A549 (cell line): Measurements from ENCODE around the gene MMP24. TPM values are rescaled to one million over a fixed set of nuclear protein-coding genes. Genes with fewer than 3 reads are reported as not detected.

ENCODE experiments used
- ATAC-seq, 2 experiments: fragments of 200-7000 bp in 1 of 2; fragments of >200 bp in 1 of 2; cut with Nextera tagmentation in 1 of 2; cut with Tn5 transposase in 1 of 2; 3 replicates each; pipeline versions ENCODE4 v1.8.0 to v1.9.1; 2018 to 2020; ENCODE audit warnings: mild to moderate bottlenecking in 1 of 2, moderate library complexity in 1 of 2
- CTCF ChIA-PET: fragments of 300-600 bp; sonication (Branson Sonifier 250); formaldehyde crosslinking; extraction: SDS; loops from one replicate; lab custom pipeline; 2021; ENCODE audit warnings: antibody characterized with exemption, inconsistent platforms; lab: Yijun Ruan, JAX
- POLR2A ChIA-PET: fragments of 350-600 bp; formaldehyde crosslinking; extraction: SDS; loops from one replicate; lab custom pipeline; 2021; ENCODE audit warnings: antibody characterized with exemption, inconsistent platforms; lab: Yijun Ruan, JAX
- DNase-seq, 2 experiments: peaks; one replicate each; pipeline versions ENCODE4 v3.0.0 to v3.0.0-alpha.2; 2011 to 2016; ENCODE audit warnings: low read depth in 1 of 2, low spot score in 1 of 2
- FAIRE-seq: peaks from 2 replicates; lab custom pipeline; 2011; peaks lifted over from hg19 to GRCh38; lab: Jason Lieb, UNC
- H3K27ac ChIP-seq, 2 experiments: fragments of >200 bp; sonication (Bioruptor Twin); formaldehyde crosslinking; 3 replicates each; pipeline ENCODE4 v1.5.1; 2016 to 2017
- H3K4me1 ChIP-seq: fragments of >200 bp; sonication (Bioruptor Twin); formaldehyde crosslinking; 3 replicates; pipeline ENCODE4 v1.6.1; 2016
- H3K4me2 ChIP-seq: fragments of >200 bp; sonication (Bioruptor Twin); formaldehyde crosslinking; 3 replicates; pipeline ENCODE4 v1.6.1; 2016
- H3K4me3 ChIP-seq: fragments of >200 bp; sonication (Bioruptor Twin); formaldehyde crosslinking; 3 replicates; pipeline ENCODE4 v1.5.1; 2016
- H3K9me3 ChIP-seq: fragments of >200 bp; sonication (Bioruptor Twin); formaldehyde crosslinking; 3 replicates; pipeline ENCODE4 v1.6.1; 2016
- BCL3 ChIP-seq: fragments of >200 bp; sonication (Bioruptor Twin); formaldehyde crosslinking; IDR thresholded peaks from 3 replicates; pipeline ENCODE4 v1.6.1; 2016
- CHD2 ChIP-seq: fragments of 150-350 bp; IDR thresholded peaks from 2 replicates; pipeline ENCODE4 v1.6.1; 2014; ENCODE audit warnings: low read length; ENCODE audit not compliant: partially characterized antibody
- GATA3 ChIP-seq: IDR thresholded peaks from 2 replicates; pipeline ENCODE4 v1.6.1; 2012; ENCODE audit warnings: borderline replicate concordance
- HOXB13 ChIP-seq: fragments of 250-450 bp; sonication (Bioruptor Pico); IDR thresholded peaks from 2 replicates; pipeline ENCODE4 v1.5.0; 2020; ENCODE audit warnings: low read depth, mild to moderate bottlenecking, moderate library complexity
- HOXB5 ChIP-seq: fragments of 250-450 bp; sonication (Bioruptor Pico); IDR thresholded peaks from 2 replicates; pipeline ENCODE4 v1.5.0; 2020; ENCODE audit warnings: mild to moderate bottlenecking, moderate library complexity
- JUN ChIP-seq, 2 experiments: fragments of >200 bp; sonication (Bioruptor Twin); formaldehyde crosslinking; IDR thresholded peaks; 2 replicates in 1 of 2; 3 replicates in 1 of 2; pipeline ENCODE4 v1.6.1; 2016 to 2017
- JUNB ChIP-seq: fragments of >200 bp; sonication (Bioruptor Twin); formaldehyde crosslinking; IDR thresholded peaks from 2 replicates; pipeline ENCODE4 v1.6.1; 2016
- KDM1A ChIP-seq: fragments of 200-600 bp; sonication (generic); IDR thresholded peaks from 2 replicates; pipeline ENCODE4 v1.6.1; 2016; ENCODE audit warnings: low read depth, mild to moderate bottlenecking
- KDM5A ChIP-seq: fragments of 200-600 bp; sonication (generic); IDR thresholded peaks from 2 replicates; pipeline ENCODE4 v1.6.1; 2016; ENCODE audit warnings: antibody characterized with exemption, mild to moderate bottlenecking
- MAFK ChIP-seq: fragments of 450-650 bp; IDR thresholded peaks from 2 replicates; pipeline ENCODE4 v1.6.1; 2014; ENCODE audit not compliant: partially characterized antibody
- MAZ ChIP-seq: fragments of 150-350 bp; IDR thresholded peaks from 2 replicates; pipeline ENCODE4 v1.6.1; 2014; ENCODE audit warnings: antibody characterized with exemption, low read depth, low read length, borderline replicate concordance
- NR3C1 ChIP-seq: fragments of >200 bp; sonication (Bioruptor Twin); formaldehyde crosslinking; IDR thresholded peaks from 3 replicates; pipeline ENCODE4 v1.6.1; 2017
- PHF8 ChIP-seq: fragments of 200-600 bp; sonication (generic); IDR thresholded peaks from 2 replicates; pipeline ENCODE4 v1.6.1; 2016; ENCODE audit warnings: low read depth, mild to moderate bottlenecking, antibody characterized with exemption, moderate library complexity, borderline replicate concordance
- POLR2A ChIP-seq: IDR thresholded peaks from 2 replicates; pipeline ENCODE4 v1.6.1; 2012; ENCODE audit warnings: mild to moderate bottlenecking, low read length
- POLR2AphosphoS2 ChIP-seq: conservative IDR thresholded peaks from 2 replicates; pipeline ENCODE4 v1.6.1; 2012; ENCODE audit warnings: low read length, improper control_type of control experiment, inconsistent platforms
- RARB ChIP-seq: fragments of 250-450 bp; sonication (Bioruptor Pico); IDR thresholded peaks from 2 replicates; pipeline ENCODE4 v1.8.0; 2021; ENCODE audit warnings: mild to moderate bottlenecking, moderate library complexity
- RCOR1 ChIP-seq: fragments of 150-350 bp; IDR thresholded peaks from 2 replicates; pipeline ENCODE4 v1.6.1; 2014; ENCODE audit warnings: antibody characterized with exemption, low read length, low read depth
- RFX5 ChIP-seq: fragments of 450-650 bp; IDR thresholded peaks from 2 replicates; pipeline ENCODE4 v1.7.1; 2014; ENCODE audit warnings: antibody characterized with exemption, mild to moderate bottlenecking, moderate library complexity
- RNF2 ChIP-seq: fragments of 200-600 bp; sonication (generic); IDR thresholded peaks from 2 replicates; pipeline ENCODE4 v1.6.1; 2016; ENCODE audit warnings: low read depth, mild to moderate bottlenecking, antibody characterized with exemption, moderate library complexity, borderline replicate concordance
- SMC3 ChIP-seq: fragments of >200 bp; sonication (Bioruptor Twin); formaldehyde crosslinking; IDR thresholded peaks from 3 replicates; pipeline ENCODE4 v1.6.1; 2018; ENCODE audit warnings: inconsistent platforms
- TP53 ChIP-seq: fragments of 250-450 bp; sonication (Bioruptor Pico); IDR thresholded peaks from 2 replicates; pipeline ENCODE4 v1.5.0; 2021; ENCODE audit warnings: mild to moderate bottlenecking, moderate library complexity
- ZC3H11A ChIP-seq: fragments of 450-650 bp; IDR thresholded peaks from 2 replicates; pipeline ENCODE4 v1.6.1; 2014; ENCODE audit warnings: antibody characterized with exemption, mild to moderate bottlenecking
- ZNF302 ChIP-seq: fragments of 250-450 bp; sonication (Bioruptor Pico); IDR thresholded peaks from 2 replicates; pipeline ENCODE4 v1.9.0; 2021; ENCODE audit warnings: inconsistent platforms, mild to moderate bottlenecking, moderate library complexity
- ZSCAN20 ChIP-seq: fragments of 250-450 bp; sonication (Bioruptor Pico); IDR thresholded peaks from 2 replicates; pipeline ENCODE4 v1.8.0; 2022; ENCODE audit warnings: mild to moderate bottlenecking, moderate library complexity
- WGBS: methylation state at CpG from one replicate; pipeline ENCODE4 v1.1.6; 2017; ENCODE audit errors: missing lambda C conversion rate; 5-methylcytosine and 5-hydroxymethylcytosine counted together
- polyA plus RNA-seq, 4 experiments: library from polyadenylated mRNA; depleted of rRNA in 3 of 4; stranded (reverse); fragments of >200 nt; fragmentation: RNase III in 1 of 4; extraction: RNeasy Plus Mini Kit Qiagen cat#74134 plus additional on column Dnase treatment in 1 of 4; gene quantifications; 2 replicates in 3 of 4; 3 replicates in 1 of 4; pipeline ENCODE4 v1.2.3, GENCODE V29; 2011 to 2017
- TF ChIP-seq, protein P1 (sequence below): IDR thresholded peaks from 2 replicates; pipeline ENCODE4 v1.6.1; 2012; ENCODE audit warnings: low read depth, borderline replicate concordance

Gene MMP24
- polyA plus RNA-seq, 2 of the 4 experiments (the other 2 are of a cell fraction): 21.3 to 33.3 TPM

GRCh38 chr20:35297740-35298139, 71.2 kb downstream of the MMP24 start:
- Histone ChIP-seq H3K4me1 (peaks cover 10% of the 10 kb centered on the region), H3K4me2 (no peak overlapping the region), H3K9me3 (no peaks in the 10 kb centered on the region), H3K27ac (no peak overlapping the region), H3K4me3 (no peak overlapping the region)
- TF ChIP-seq KDM1A: no peak
- CTCF ChIA-PET: interaction anchor here (0.9 to 14.7 kb wide), 7 partner anchors 9 to 321 kb away, joined by 3 to 267 read pairs (median 19); partner anchors contain the start of genes EDEM2 and GDF5
- DNase-seq (no peak), FAIRE-seq (no peak), ATAC-seq (no peak)
- WGBS: 93% methylated on average over 13 of the region's 14 CpGs
- POLR2A ChIA-PET: interaction anchor here (1.0 kb wide), 1 partner anchor 8 kb away, joined by 4 read pairs; no protein-coding TSS in a partner anchor

- Histone ChIP-seq H3K4me1 (peaks cover 16% of the 10 kb centered on the region), H3K27ac (no peak overlapping the region), H3K9me3 (no peaks in the 10 kb centered on the region), H3K4me2 (no peak overlapping the region), H3K4me3 (no peak overlapping the region)
- no peak for FAIRE-seq
- CTCF ChIA-PET: interaction anchor here (1.2 to 14.7 kb wide), 7 partner anchors 9 to 321 kb away, joined by 3 to 267 read pairs (median 19); partner anchors contain the start of gene GDF5
- no peak for ATAC-seq
- TF ChIP-seq TP53 (CRISPR knock-in tag) (no peak), MAFK (no peak), ZSCAN20 (CRISPR knock-in tag) (no peak), RARB (CRISPR knock-in tag) (no peak), RNF2 (no peak), RFX5 (no peak), NR3C1 (no peak), ZC3H11A (no peak), JUN (IDR thresholded peaks at IDR 0.05) (no peak), PHF8 (no peak), ZNF302 (CRISPR knock-in tag) (no peak), BCL3 (no peak)
- TF ChIP-seq, protein P1, sequence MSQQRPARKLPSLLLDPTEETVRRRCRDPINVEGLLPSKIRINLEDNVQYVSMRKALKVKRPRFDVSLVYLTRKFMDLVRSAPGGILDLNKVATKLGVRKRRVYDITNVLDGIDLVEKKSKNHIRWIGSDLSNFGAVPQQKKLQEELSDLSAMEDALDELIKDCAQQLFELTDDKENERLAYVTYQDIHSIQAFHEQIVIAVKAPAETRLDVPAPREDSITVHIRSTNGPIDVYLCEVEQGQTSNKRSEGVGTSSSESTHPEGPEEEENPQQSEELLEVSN: no peak
- POLR2A ChIA-PET: no interaction called here
- WGBS: 93% methylated on average over 5 of the region's 5 CpGs
- DNase-seq: no peak
Measured at GRCh38 chr20:35298264-35298663, 71.8 kb downstream of the MMP24 start.

GRCh38 chr20:35299780-35300179, 73.3 kb downstream of the MMP24 start:
- Histone ChIP-seq H3K4me1 (peaks cover 31% of the 10 kb centered on the region), H3K4me2 (no peak overlapping the region), H3K4me3 (no peak overlapping the region)
- ChIA-PET POLR2A (no interaction called here), CTCF (interaction anchor here (1.1 to 14.7 kb wide), 9 partner anchors 11 to 147 kb away, joined by 3 to 267 read pairs (median 6); partner anchors contain the start of gene GDF5)
- TF ChIP-seq HOXB13 (CRISPR knock-in tag): no peak
- TF ChIP-seq, all 56 proteins: peak for 0
- DNase-seq (no peak), FAIRE-seq (no peak), ATAC-seq (no peak)
- Histone ChIP-seq H3K27ac (no peak overlapping the region), H3K9me3 (no peaks in the 10 kb centered on the region)
- WGBS: 84% methylated on average over 4 of the region's 4 CpGs

GRCh38 chr20:35300469-35301262, 74.2 kb downstream of the MMP24 start:
- H3K9me3 ChIP-seq: no peaks in the 10 kb centered on the region
- WGBS: 89% methylated on average over 4 of the region's 4 CpGs
- H3K4me1 ChIP-seq: peaks cover 40% of the 10 kb centered on the region
- H3K27ac ChIP-seq: no peak overlapping the region
- H3K4me2 ChIP-seq: no peak overlapping the region
- ChIA-PET POLR2A (interaction anchor here (0.5 kb wide), 1 partner anchor 37 kb away, joined by 4 read pairs; no protein-coding TSS in a partner anchor), CTCF (interaction anchor here (0.8 to 14.7 kb wide), 12 partner anchors 12 to 336 kb away, joined by 3 to 267 read pairs (median 5); partner anchors contain the start of gene GDF5)
- no peak for TF ChIP-seq RCOR1
- TF ChIP-seq SMC3: no peak
- no peak for TF ChIP-seq CHD2
- no peak for TF ChIP-seq HOXB5
- TF ChIP-seq, protein P1: no peak
- no peak for TF ChIP-seq GATA3
- TF ChIP-seq ZNF302 (CRISPR knock-in tag): no peak
- no peak for TF ChIP-seq POLR2A
- TF ChIP-seq MAZ: no peak
- TF ChIP-seq POLR2AphosphoS2: no peak
- no peak for TF ChIP-seq JUNB
- TF ChIP-seq TP53 (CRISPR knock-in tag): no peak
- no peak for TF ChIP-seq KDM5A
- no peak for ATAC-seq
- H3K4me3 ChIP-seq: no peak overlapping the region
- no peak for FAIRE-seq
- no peak for DNase-seq
